AG04450 (cell line): ENCODE results near the gene LMOD3. TPM values are rescaled to one million over a fixed set of nuclear protein-coding genes. Genes with fewer than 3 reads are reported as not detected.

ENCODE experiments used
- CTCF ChIA-PET: fragments of 300-600, 350-600 bp; formaldehyde crosslinking; extraction: SDS; loops from one replicate; lab custom pipeline; 2022; ENCODE audit warnings: antibody characterized with exemption, inconsistent platforms; lab: Charles Lee
- POLR2A ChIA-PET: fragments of 350-600 bp; formaldehyde crosslinking; extraction: SDS; loops from one replicate; lab custom pipeline; 2021; ENCODE audit warnings: antibody characterized with exemption, inconsistent platforms; lab: Yijun Ruan, JAX
- DNase-seq: peaks from one replicate; pipeline ENCODE4 v3.0.0-alpha.2; 2011; ENCODE audit warnings: low read depth, low spot score
- H3K27ac ChIP-seq: one replicate; pipeline ENCODE4 v1.5.1; 2012; ENCODE audit warnings: low read depth, low read length, control low read depth
- H3K27me3 ChIP-seq: one replicate; pipeline ENCODE4 v1.6.0; 2012; ENCODE audit warnings: low read length; ENCODE audit not compliant: control insufficient read depth, insufficient read depth
- H3K4me3 ChIP-seq: 2 replicates; pipeline ENCODE4 v1.5.1; 2011; ENCODE audit warnings: mild to moderate bottlenecking, low read depth, low read length, control low read depth
- H3K9me3 ChIP-seq: 2 replicates; pipeline ENCODE4 v1.5.1; 2012; ENCODE audit warnings: low read length; ENCODE audit not compliant: control insufficient read depth, insufficient read depth
- polyA plus RNA-seq: library from polyadenylated mRNA; depleted of rRNA; stranded (reverse); fragments of >200 nt; gene quantifications from 2 replicates; pipeline ENCODE4 v1.2.3, GENCODE V29; 2011
- TF ChIP-seq, protein P1 (sequence below): IDR thresholded peaks from 2 replicates; pipeline ENCODE4 v1.5.1; 2011; ENCODE audit warnings: low read depth, low read length, control low read depth, inconsistent platforms

The LMOD3 gene
- polyA plus RNA-seq, 1 experiment: not detected

GRCh38 chr3:69095636-69096035 lies 26.8 kb downstream of the LMOD3 start:
- ChIA-PET POLR2A (no interaction called here), CTCF (interaction anchor here (0.7 to 2.7 kb wide), 2 partner anchors 25 to 576 kb away, joined by 4 to 13 read pairs; no protein-coding TSS in a partner anchor)
- Histone ChIP-seq H3K27me3 (no peaks in the 10 kb centered on the region), H3K4me3 (no peak overlapping the region), H3K27ac (no peak overlapping the region), H3K9me3 (no peaks in the 10 kb centered on the region)
- DNase-seq: no peak
- TF ChIP-seq, protein P1, sequence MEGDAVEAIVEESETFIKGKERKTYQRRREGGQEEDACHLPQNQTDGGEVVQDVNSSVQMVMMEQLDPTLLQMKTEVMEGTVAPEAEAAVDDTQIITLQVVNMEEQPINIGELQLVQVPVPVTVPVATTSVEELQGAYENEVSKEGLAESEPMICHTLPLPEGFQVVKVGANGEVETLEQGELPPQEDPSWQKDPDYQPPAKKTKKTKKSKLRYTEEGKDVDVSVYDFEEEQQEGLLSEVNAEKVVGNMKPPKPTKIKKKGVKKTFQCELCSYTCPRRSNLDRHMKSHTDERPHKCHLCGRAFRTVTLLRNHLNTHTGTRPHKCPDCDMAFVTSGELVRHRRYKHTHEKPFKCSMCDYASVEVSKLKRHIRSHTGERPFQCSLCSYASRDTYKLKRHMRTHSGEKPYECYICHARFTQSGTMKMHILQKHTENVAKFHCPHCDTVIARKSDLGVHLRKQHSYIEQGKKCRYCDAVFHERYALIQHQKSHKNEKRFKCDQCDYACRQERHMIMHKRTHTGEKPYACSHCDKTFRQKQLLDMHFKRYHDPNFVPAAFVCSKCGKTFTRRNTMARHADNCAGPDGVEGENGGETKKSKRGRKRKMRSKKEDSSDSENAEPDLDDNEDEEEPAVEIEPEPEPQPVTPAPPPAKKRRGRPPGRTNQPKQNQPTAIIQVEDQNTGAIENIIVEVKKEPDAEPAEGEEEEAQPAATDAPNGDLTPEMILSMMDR: no peak

- TF ChIP-seq, protein P1: no peak
- CTCF ChIA-PET: interaction anchor here (2.7 kb wide), 1 partner anchor 26 kb away, joined by 13 read pairs; no protein-coding TSS in a partner anchor
- DNase-seq: no peak
- POLR2A ChIA-PET: no interaction called here
- Histone ChIP-seq H3K9me3 (no peaks in the 10 kb centered on the region), H3K27ac (peak overlapping the region; percentile 42), H3K27me3 (no peaks in the 10 kb centered on the region), H3K4me3 (no peak overlapping the region)
Observed at GRCh38 chr3:69094467-69095205, 27.8 kb downstream of the LMOD3 start.

GRCh38 chr3:69092030-69092516 lies 30.3 kb downstream of the LMOD3 start:
- Histone ChIP-seq H3K27me3 (no peaks in the 10 kb centered on the region), H3K27ac (no peak overlapping the region), H3K9me3 (no peaks in the 10 kb centered on the region), H3K4me3 (no peak overlapping the region)
- TF ChIP-seq, protein P1: no peak
- CTCF ChIA-PET: interaction anchor here (1.0 to 1.5 kb wide), 2 partner anchors 29 to 214 kb away, joined by 3 read pairs; no protein-coding TSS in a partner anchor
- POLR2A ChIA-PET: no interaction called here
- no peak for DNase-seq

DNA sequence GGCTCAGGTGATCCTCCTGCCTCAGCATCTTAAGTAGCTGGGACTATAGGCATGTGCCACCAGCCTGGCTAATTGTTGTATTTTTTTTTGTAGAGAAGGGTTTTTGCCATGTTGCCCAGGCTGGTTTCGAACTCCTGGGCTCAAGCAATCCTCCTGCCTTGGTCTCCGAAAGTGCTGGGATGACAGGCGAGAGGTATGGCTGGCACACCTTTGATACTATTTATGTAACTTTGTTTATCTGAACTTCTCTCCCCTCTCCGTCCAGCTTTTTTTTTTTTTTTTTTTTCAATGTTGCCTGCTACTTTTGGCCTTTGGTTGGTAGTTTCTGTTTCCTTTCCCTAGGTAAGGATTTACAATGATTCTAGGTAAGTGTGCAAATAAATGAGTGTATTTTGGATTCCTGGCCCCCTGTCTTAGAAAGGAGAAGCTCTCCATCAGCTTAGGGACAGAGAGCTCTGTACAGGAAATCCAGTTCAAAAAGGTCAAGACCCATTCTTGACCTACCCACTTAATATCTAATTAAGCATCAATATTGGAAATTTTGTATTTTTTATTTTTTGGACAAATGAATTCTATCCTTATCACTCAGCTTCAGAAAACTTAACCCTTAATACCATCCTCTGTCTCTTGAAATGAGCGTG lies 30.9 kb downstream of the LMOD3 start:
- ChIA-PET CTCF (interaction anchor here (0.6 to 1.5 kb wide), 3 partner anchors 29 to 860 kb away, joined by 3 read pairs; no protein-coding TSS in a partner anchor), POLR2A (interaction anchor here (0.6 kb wide), 2 partner anchors 14 to 1630 kb away, joined by 5 to 6 read pairs; no protein-coding TSS in a partner anchor)
- no peaks in the 10 kb centered on the region for H3K27me3 ChIP-seq
- TF ChIP-seq, protein P1: no peak
- no peaks in the 10 kb centered on the region for H3K9me3 ChIP-seq
- no peak overlapping the region for H3K4me3 ChIP-seq
- no peak for DNase-seq
- H3K27ac ChIP-seq: no peak overlapping the region
